Psoas muscle (tissue), 8 donors: ENCODE data around the gene FAM221A. TPM values are rescaled to one million over a fixed set of nuclear protein-coding genes. Genes with fewer than 3 reads are reported as not detected.
"Not testable (repeated sequence)": the region's sequence is repeated elsewhere in the genome, so short reads cannot be mapped to it uniquely, and the experiment has no call there.

Experiments
- ATAC-seq, 4 donors: fragments of 200-7000 bp; cut with Tn5 transposase; one replicate each; pipeline ENCODE4 v1.9.1; 2020; ENCODE audit warnings: moderate library complexity in 3 of 4, mild to moderate bottlenecking in 2 of 4
- DNase-seq, 2 donors: peaks; one replicate each; pipeline ENCODE4 v3.0.0-alpha.2; 2020
- H3K27ac ChIP-seq: fragments of 200-600 bp; one replicate; pipeline ENCODE4 v1.8.0; 2022
- H3K27me3 ChIP-seq, 3 donors: fragments of 200-600 bp in 1 of 3; one replicate each; pipeline versions ENCODE4 v1.6.1 to v1.8.0; 2013 to 2022; ENCODE audit warnings: low read length in 2 of 3, mild to moderate bottlenecking in 2 of 3, moderate library complexity in 1 of 3; ENCODE audit not compliant: insufficient read depth in 3 of 3
- H3K36me3 ChIP-seq, 2 donors: fragments of 200-600 bp in 1 of 2; one replicate each; pipeline versions ENCODE4 v1.6.1 to v1.8.0; 2013 to 2022; ENCODE audit warnings: low read depth in 1 of 2, mild to moderate bottlenecking in 1 of 2, moderate library complexity in 1 of 2; ENCODE audit not compliant: insufficient read depth in 1 of 2
- H3K4me1 ChIP-seq: fragments of 200-600 bp; one replicate; pipeline ENCODE4 v1.8.0; 2022
- H3K4me3 ChIP-seq: fragments of 200-600 bp; one replicate; pipeline ENCODE4 v1.8.0; 2022; ENCODE audit warnings: mild to moderate bottlenecking
- H3K9me3 ChIP-seq: fragments of 200-600 bp; one replicate; pipeline ENCODE4 v1.8.0; 2022
- WGBS, 3 donors: extraction: QIAGEN DNeasy Blood & Tissue Kit; methylation state at CpG; one replicate each; pipeline versions ENCODE4 v1.1.6 to v1.1.7; 2013; 5-methylcytosine and 5-hydroxymethylcytosine counted together
- intact Hi-C, 2 donors: fragments of 100-400 bp; cut with DNase I; formaldehyde crosslinking; loops; one replicate each; pipeline versions ENCODE4 v1.11.0 to v1.14.2; 2022
- polyA plus RNA-seq, 3 donors: library from polyadenylated mRNA; stranded (reverse); fragments of 200-250 nt; gene quantifications; one replicate each; pipeline ENCODE4 v1.2.3, GENCODE V29; 2013
- total RNA-seq, 4 donors: library from RNA; stranded (reverse); fragmentation: NEBNext Ultra II Directional in 2 of 4; extraction: Animal tissue kit (Norgen Biotek cat#: 25700) in 2 of 4; gene quantifications; one replicate each; pipeline versions ENCODE4 v1.2.1 to v1.2.4, GENCODE V29; 2021 to 2023
- TF ChIP-seq, protein P1 (sequence below): fragments of 200-600 bp; IDR thresholded peaks from one replicate; pipeline ENCODE4 v1.8.0; 2022; ENCODE audit warnings: antibody characterized with exemption
- donor health status: healthy with polysubstance abuse.
- donor health status: DM: no; HTN: no; CAD: no; lungs with moderate emphysema.
- donor health status: Bipolar disorder and iron deficiency.
- donor health status: healthy.
- donor health status: DM: yes; HTN: yes; CAD: no.
- donor health status: DM: no; HTN: no; CAD: no.
- donor health status: DM: no; HTN: no; CAD: no.
- donor health status: DM: yes; HTN: yes; CAD: no.

Gene FAM221A
- total and polyA plus RNA-seq, 7 donors, result 0.57 to 4.0 (median 1.9) TPM

GRCh38 chr7:23714579-23714978 lies 34.6 kb downstream of the FAM221A start:
- no peak for DNase-seq
- Histone ChIP-seq H3K36me3 (no peaks in the 10 kb centered on the region), H3K9me3 (no peaks in the 10 kb centered on the region), H3K4me3 (no peak overlapping the region), H3K4me1 (no peaks in the 10 kb centered on the region), H3K27ac (no peak overlapping the region), H3K27me3 (peaks cover 0 to 4% (median 0%) of the 10 kb centered on the region in 3 donors)
- ATAC-seq, result no peak
- intact Hi-C loops, result loop anchor here (5.0 to 10.0 kb wide), 2 partner anchors 167 to 440 kb away; no protein-coding TSS in a partner anchor
- TF ChIP-seq, protein P1, sequence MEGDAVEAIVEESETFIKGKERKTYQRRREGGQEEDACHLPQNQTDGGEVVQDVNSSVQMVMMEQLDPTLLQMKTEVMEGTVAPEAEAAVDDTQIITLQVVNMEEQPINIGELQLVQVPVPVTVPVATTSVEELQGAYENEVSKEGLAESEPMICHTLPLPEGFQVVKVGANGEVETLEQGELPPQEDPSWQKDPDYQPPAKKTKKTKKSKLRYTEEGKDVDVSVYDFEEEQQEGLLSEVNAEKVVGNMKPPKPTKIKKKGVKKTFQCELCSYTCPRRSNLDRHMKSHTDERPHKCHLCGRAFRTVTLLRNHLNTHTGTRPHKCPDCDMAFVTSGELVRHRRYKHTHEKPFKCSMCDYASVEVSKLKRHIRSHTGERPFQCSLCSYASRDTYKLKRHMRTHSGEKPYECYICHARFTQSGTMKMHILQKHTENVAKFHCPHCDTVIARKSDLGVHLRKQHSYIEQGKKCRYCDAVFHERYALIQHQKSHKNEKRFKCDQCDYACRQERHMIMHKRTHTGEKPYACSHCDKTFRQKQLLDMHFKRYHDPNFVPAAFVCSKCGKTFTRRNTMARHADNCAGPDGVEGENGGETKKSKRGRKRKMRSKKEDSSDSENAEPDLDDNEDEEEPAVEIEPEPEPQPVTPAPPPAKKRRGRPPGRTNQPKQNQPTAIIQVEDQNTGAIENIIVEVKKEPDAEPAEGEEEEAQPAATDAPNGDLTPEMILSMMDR, result no peak
- WGBS, 3 donors, result 55 to 88% (median 88%) methylated on average over 1 of the region's 1 CpG

DNA sequence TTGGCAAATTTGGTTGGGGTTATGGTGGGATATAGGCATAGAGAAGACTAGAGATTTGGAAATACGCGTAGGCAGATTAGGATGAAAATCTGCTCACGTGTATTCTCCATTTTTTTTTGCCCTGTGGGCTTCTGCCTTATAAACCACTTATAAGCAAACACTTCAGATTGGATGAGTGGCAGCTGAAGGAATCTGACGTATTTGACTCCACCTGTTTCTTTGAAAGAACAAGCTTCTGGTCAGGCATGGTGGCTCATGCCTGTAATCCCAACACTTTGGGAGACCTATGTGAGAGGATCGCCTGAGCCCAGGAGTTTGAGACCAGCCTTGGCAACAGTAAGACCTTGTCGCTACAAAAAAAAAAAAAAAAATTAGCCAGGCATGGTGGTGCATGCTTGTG lies 35.1 kb downstream of the FAM221A start:
- Histone ChIP-seq H3K36me3 (no peaks in the 10 kb centered on the region), H3K9me3 (no peaks in the 10 kb centered on the region), H3K27me3 (peaks cover 0 to 4% (median 0%) of the 10 kb centered on the region in 3 donors), H3K4me1 (no peaks in the 10 kb centered on the region), H3K4me3 (no peak overlapping the region), H3K27ac (no peak overlapping the region)
- TF ChIP-seq, protein P1, result no peak
- DNase-seq, result no peak
- no peak for ATAC-seq
- 51 to 79% (median 72%) methylated on average over 6 of the region's 6 CpGs for WGBS, 3 donors
- intact Hi-C loops, result loop anchor here (5.0 to 10.0 kb wide), 2 partner anchors 168 to 440 kb away; no protein-coding TSS in a partner anchor

- Histone ChIP-seq H3K36me3 (no peaks in the 10 kb centered on the region), H3K27ac (no peak overlapping the region), H3K4me3 (no peak overlapping the region), H3K27me3 (peaks cover 0 to 2% (median 0%) of the 10 kb centered on the region in 3 donors), H3K4me1 (no peaks in the 10 kb centered on the region), H3K9me3 (no peaks in the 10 kb centered on the region)
- WGBS, 3 donors, result 94 to 100% (median 99%) methylated on average over 1 of the region's 1 CpG
- no peak for DNase-seq
- TF ChIP-seq, protein P1, result no peak
- ATAC-seq, result no peak
- intact Hi-C loops, result loop anchor here (5.0 to 10.0 kb wide), 2 partner anchors 170 to 443 kb away; no protein-coding TSS in a partner anchor
Observed at GRCh38 chr7:23717788-23718187, 37.8 kb downstream of the FAM221A start.

DNA sequence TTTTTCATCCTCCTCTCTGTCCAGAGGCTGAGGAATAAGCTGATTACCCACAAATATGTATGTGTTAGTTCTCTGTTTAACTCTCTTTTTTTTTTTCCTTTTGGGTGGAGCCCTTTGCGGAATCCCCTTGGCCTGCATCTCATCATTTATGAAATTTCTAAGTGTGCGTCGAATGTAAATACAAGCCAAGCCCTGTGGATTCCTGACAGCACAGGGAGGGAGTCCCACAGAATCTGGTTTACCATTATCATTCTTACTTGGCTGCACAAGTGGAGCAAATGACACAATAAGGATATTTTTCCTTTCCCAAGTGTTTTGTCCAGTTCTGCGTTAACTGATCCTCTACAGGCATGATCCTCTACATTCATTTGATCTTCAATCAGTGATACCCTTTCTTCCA lies 41.5 kb downstream of the FAM221A start:
- no peaks in the 10 kb centered on the region for H3K4me1 ChIP-seq
- 68 to 80% (median 76%) methylated on average over 4 of the region's 4 CpGs for WGBS, 3 donors
- H3K36me3 ChIP-seq, result no peaks in the 10 kb centered on the region
- intact Hi-C loops, result no loop called here
- H3K9me3 ChIP-seq, result no peaks in the 10 kb centered on the region
- ATAC-seq (no peak), DNase-seq (no peak)
- no peak overlapping the region for H3K27ac ChIP-seq
- TF ChIP-seq, protein P1, result no peak
- no peaks in the 10 kb centered on the region for H3K27me3 ChIP-seq
- H3K4me3 ChIP-seq, result no peak overlapping the region

GRCh38 chr7:23722587-23723216 lies 42.7 kb downstream of the FAM221A start:
- H3K36me3 ChIP-seq, H3K27ac ChIP-seq, intact Hi-C loops, H3K9me3 ChIP-seq, DNase-seq, H3K4me1 ChIP-seq, ATAC-seq, H3K27me3 ChIP-seq, H3K4me3 ChIP-seq: not testable (repeated sequence)
- 80 to 88% (median 86%) methylated on average over 20 to 21 of the region's 21 CpGs for WGBS, 3 donors

DNA sequence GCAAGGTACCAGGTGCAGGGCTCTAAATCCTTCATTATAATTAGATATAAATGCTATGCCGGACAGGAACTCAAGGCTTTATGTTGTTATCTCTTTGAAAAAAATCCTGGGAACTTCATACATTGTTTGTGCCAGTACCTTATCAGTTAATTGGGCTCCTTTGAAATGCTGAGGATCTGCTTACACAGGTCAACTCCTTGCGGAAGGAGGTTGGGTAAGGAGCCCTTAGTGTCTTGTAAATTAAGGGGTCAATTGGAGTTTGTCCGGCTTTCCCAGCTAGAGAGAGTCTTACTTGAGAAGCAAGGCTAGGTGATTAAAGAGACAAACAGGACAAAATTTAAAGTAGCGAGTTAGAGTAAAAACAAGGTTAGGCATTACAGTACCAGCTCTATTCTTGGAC lies 44.1 kb downstream of the FAM221A start:
- DNase-seq, H3K4me3 ChIP-seq, H3K4me1 ChIP-seq, H3K27me3 ChIP-seq, H3K9me3 ChIP-seq, intact Hi-C loops, H3K36me3 ChIP-seq, ATAC-seq, H3K27ac ChIP-seq: not testable (repeated sequence)
- 60 to 81% (median 80%) methylated on average over 4 of the region's 4 CpGs for WGBS, 3 donors
